HG03354 (cell line): Measurements from ENCODE around the gene PTPRM.
"Not testable (repeated sequence)": the region's sequence is repeated elsewhere in the genome, so short reads cannot be mapped to it uniquely, and the experiment has no call there.

ENCODE experiments used
- ATAC-seq: cut with Tn5 transposase; IDR thresholded peaks from one replicate; pipeline ENCODE4 v1.9.1; 2021; ENCODE audit warnings: mild to moderate bottlenecking; ENCODE audit not compliant: unreplicated experiment, poor library complexity, severe bottlenecking

The PTPRM gene

DNA sequence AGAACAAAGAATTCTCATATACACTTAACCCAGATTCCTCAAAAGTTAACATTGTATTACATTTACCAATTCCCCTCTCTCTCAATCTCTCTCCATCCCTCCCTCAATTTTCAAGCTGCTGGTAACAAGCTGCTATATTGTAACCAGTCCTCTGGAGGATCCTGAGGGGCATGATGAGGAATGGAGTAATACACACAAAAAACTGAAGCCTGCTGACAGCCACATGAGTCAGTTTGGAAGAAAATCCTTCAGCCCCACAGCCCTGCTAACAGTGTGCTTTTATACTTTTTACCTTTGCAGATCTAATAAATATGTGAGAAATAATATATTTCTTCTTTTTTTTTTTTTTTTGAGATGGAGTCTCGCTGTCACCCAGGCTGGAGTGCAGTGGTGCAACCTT lies 876.4 kb downstream of the PTPRM start:
- no peak for ATAC-seq

DNA sequence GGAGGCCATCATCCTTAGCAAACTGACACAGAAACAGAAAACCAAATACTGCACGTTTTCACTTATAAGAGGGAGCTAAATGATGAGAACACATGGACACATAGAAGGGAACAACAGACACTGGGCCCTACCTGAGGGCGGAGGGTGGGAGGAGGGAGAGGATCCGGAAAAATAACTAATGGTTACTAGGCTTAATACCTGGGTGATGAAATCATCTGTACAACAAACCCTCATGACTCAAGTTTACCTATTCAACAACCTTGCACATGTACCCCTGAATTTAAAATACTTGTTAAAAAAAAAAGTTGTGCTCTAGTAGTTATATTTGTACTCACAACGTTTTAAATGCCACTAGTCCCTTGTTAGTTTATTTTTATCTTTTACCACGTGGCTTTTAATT lies 879.8 kb downstream of the PTPRM start:
- not testable (repeated sequence) for ATAC-seq

DNA sequence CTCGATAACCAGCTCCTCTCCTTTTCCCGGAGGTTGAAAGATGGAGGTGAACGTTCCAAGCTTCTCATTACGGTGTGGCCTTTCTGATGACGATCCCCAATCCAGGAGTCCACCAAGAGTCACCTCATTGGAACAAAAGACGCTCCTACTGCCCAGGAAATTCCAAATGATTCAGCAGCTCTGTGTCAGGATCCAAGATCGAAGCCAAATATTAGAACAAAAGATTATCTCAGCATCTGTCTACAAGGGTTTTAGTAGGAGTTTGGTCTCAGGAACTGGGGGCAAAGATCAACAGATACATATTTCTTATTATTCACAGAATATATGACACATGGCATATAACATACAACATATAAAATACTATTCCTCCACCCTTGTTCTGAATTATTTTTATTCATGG lies 881.0 kb downstream of the PTPRM start:
- no peak for ATAC-seq

DNA sequence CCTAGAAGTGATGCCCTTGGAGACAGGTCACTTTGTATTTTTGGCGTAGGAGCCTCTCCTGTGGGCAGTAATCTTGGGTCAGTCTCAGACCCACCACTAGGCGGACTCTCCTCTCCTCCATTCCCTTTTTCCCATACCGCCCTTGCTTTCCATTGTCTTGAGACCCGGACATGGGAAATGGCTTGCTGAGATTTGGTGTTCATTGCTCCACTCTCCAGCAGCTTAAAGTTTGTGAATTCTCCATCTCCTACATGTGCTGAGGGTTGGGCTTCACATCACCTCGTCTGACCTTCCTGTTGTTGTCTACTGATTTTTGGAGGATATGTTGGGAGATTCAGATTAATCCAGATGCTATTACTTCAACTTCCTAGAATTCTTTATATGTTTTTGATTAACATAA lies 882.9 kb downstream of the PTPRM start:
- ATAC-seq: no peak

DNA sequence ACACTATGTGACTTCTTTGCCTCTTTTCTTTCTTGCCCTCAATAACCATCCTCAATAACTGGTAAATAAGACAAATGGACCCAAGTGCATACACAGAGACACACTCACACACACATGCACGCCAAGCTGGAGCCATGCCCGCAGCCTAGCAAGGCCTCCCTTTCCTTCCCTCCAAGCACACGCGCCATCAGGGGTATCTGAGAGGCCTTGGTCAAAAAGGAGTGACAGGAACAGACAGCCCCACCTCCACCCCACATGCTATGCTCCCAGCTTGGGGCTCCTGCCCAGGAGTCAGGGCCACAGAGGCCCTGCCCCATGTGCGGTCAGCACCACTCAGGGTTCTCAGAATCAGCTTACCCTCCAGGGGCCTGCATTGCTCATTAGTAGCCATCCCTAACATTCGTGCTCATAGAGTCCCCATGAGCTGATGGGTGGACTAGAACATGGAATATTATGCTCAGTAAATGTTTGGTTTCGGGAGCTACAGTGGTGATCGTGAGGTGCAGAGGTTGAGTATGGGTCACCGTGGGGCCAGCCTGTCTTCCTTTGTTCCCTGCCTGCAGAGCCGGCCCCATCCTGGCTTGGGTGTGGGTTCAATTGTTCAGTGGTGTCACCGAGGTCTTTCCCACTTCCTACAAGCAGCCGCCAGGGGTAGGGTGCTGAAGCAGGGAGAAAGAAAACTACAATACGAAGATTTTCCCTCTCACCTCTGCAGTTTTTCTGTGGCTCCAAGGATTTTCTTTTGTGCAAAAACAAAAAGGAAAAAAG lies 884.0 kb downstream of the PTPRM start:
- no peak for ATAC-seq

DNA sequence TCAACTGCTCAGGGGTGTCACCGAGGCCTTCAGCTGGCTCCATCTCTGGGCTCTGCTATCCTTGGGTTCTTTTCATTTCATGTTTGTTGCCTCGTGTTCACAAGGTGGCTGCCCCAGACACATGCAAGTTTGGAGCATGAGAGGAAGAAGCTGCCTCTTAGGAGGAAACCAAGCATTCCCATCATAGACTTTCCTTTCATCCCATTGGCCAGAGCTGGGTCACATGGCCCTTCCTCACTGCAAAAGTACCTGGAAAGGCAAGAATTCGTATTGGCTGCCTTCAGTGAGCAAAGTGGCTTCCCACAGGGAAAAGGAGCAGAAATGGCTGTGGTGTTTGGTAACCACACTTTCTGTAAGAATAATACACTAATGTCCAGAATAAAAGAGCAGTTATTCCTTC lies 886.4 kb downstream of the PTPRM start:
- ATAC-seq: no peak

DNA sequence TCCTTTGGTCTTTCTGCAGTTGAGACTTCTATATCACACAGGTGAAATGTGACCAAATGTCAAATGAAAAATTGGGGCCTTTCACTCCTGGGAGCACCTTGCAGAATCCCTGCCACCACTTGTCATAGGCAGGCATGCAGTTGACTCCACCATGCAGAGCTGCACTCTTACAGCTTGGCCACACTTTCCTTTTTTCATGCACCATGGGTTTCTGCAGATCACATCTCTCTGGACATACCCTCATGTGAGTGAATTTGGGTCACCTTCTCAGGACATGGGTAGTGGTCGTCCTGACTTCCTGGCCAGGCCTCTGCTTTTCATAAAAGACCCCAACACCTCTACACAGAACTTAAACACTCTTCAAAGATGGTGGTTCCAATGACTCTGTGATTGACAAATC lies 887.0 kb downstream of the PTPRM start:
- no peak for ATAC-seq

DNA sequence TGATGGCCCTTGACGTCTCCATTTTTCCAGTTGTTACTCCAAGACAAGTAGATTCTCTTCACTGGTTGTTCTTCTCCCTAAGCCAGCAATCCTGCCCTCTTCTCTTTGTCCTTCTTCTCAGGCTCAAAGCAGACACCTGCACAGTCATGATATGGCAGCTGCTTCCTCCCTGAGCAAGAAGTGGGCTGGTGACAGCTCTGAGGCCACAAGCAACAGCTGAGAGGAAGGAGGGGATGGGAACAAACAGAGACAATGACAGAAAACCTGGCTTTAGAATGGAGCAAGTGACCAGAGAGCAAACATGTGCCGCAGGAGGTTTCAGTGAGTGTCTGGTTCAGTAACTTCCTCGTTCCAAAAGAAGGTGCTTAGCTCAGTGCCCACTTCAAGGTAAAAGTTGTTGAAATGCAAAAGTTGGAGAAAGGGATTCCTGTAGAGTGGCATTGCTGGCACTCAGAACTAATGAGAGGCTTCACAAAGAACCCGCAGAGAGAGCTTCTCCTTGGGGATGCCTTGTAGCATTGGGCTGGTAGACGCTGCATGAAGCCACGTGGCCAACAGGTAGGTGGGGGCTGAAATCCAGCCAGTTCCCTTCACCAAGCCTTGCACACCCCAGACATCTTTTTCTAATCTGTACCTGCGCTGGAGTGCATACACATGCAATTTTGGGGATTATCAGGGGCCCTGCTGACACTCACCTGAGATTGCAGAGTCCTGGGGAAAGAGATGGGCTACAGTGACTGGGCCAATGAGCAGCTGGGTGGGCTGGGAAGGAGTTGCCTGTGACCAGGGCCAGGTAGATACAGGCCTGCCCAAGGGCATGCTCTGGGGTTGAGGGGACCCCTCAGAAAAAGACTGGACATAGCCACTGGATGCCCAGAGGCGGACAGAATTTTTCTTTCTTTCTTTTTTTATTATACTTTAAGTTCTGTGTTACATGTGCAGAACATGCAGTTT lies 888.8 kb downstream of the PTPRM start:
- ATAC-seq: no peak
